HL-60 (cell line): ENCODE measurements around the gene COBL.

Experiments
- TF ChIP-seq, protein P1 (sequence below): IDR thresholded peaks from one replicate; pipeline ENCODE4 v1.5.1; 2011; ENCODE audit warnings: low read length, control low read depth, inconsistent platforms; ENCODE audit not compliant: insufficient read depth
- TF ChIP-seq, protein P2 (sequence below): IDR thresholded peaks from 2 replicates; pipeline ENCODE4 v1.6.1; 2012; ENCODE audit warnings: low read depth; ENCODE audit not compliant: insufficient replicate concordance

DNA sequence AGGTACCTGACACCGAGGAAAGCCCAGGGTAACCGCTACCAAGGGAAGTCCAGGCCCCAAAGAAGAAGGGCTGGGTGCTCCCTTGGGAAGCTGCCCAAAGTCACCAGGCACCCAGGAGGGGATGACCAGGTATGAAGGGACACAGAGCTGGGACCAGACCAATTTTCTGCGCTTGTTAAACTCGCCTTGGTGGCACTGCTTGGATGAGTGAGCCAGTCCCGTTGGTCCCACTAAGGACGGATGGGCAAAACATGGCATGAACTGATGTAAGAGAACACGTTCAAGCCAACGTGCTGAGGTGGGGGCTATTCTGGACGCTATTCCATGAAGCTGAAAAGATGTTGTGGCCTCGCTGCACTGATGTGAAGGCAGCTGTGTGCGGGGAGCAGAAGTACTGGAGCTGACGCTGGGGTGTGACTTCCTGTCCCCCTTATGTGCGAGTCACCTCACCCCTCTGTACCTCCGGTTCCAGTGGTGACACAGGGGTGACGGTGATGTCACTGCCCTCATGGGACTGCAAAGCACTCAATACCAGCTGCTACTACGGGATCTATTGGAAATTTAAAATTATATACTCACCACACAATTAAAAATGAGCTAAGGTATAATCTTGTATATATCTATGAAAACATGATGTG, 73.6 kb downstream of the COBL start:
- TF ChIP-seq, protein P1, sequence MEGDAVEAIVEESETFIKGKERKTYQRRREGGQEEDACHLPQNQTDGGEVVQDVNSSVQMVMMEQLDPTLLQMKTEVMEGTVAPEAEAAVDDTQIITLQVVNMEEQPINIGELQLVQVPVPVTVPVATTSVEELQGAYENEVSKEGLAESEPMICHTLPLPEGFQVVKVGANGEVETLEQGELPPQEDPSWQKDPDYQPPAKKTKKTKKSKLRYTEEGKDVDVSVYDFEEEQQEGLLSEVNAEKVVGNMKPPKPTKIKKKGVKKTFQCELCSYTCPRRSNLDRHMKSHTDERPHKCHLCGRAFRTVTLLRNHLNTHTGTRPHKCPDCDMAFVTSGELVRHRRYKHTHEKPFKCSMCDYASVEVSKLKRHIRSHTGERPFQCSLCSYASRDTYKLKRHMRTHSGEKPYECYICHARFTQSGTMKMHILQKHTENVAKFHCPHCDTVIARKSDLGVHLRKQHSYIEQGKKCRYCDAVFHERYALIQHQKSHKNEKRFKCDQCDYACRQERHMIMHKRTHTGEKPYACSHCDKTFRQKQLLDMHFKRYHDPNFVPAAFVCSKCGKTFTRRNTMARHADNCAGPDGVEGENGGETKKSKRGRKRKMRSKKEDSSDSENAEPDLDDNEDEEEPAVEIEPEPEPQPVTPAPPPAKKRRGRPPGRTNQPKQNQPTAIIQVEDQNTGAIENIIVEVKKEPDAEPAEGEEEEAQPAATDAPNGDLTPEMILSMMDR, result no peak
- TF ChIP-seq, protein P2, sequence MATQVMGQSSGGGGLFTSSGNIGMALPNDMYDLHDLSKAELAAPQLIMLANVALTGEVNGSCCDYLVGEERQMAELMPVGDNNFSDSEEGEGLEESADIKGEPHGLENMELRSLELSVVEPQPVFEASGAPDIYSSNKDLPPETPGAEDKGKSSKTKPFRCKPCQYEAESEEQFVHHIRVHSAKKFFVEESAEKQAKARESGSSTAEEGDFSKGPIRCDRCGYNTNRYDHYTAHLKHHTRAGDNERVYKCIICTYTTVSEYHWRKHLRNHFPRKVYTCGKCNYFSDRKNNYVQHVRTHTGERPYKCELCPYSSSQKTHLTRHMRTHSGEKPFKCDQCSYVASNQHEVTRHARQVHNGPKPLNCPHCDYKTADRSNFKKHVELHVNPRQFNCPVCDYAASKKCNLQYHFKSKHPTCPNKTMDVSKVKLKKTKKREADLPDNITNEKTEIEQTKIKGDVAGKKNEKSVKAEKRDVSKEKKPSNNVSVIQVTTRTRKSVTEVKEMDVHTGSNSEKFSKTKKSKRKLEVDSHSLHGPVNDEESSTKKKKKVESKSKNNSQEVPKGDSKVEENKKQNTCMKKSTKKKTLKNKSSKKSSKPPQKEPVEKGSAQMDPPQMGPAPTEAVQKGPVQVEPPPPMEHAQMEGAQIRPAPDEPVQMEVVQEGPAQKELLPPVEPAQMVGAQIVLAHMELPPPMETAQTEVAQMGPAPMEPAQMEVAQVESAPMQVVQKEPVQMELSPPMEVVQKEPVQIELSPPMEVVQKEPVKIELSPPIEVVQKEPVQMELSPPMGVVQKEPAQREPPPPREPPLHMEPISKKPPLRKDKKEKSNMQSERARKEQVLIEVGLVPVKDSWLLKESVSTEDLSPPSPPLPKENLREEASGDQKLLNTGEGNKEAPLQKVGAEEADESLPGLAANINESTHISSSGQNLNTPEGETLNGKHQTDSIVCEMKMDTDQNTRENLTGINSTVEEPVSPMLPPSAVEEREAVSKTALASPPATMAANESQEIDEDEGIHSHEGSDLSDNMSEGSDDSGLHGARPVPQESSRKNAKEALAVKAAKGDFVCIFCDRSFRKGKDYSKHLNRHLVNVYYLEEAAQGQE, result no peak
